ENCODE measurements around the gene AQP3.
"Not testable (repeated sequence)": the region's sequence is repeated elsewhere in the genome, so short reads cannot be mapped to it uniquely, and the experiment has no call there.

Gene AQP3

DNA sequence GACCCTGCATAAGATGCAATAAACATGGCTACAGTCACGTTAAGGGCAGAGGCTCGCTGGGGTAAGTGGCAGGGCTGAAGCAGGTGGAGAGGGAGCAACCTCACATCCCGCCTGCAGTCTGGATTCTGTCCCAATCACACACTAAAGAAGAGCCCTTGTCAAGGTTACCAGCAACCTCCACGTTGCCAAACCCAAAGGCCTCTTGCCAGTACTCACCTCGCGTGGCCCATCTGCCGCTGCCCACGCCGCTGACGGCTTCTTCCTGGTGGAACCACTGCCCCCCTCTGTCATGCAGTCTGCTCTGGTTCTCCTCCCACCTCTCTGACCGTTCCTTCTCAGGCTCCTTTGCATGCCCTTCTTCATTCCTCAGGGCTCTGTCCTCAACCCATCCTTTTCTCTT is 53.8 kb downstream of the AQP3 start:
- POLR2A ChIA-PET = no interaction called here
- CTCF ChIA-PET = no interaction called here
- no peak for DNase-seq (ENCODE audit: extremely low spot score)
- TF ChIP-seq ZNF384 (IDR thresholded peaks at IDR 0.05) (no peak), HDGF (IDR thresholded peaks at IDR 0.05; ENCODE audit: borderline replicate concordance) (no peak), LEF1 (IDR thresholded peaks at IDR 0.05; ENCODE audit: borderline replicate concordance) (no peak), TARDBP (IDR thresholded peaks at IDR 0.05) (no peak), NFRKB (IDR thresholded peaks at IDR 0.05) (no peak), FOXA1 (IDR thresholded peaks at IDR 0.05) (no peak), CTBP1 (IDR thresholded peaks at IDR 0.05; ENCODE audit: borderline replicate concordance) (no peak), BHLHE40 (IDR thresholded peaks at IDR 0.05; ENCODE audit: borderline replicate concordance) (no peak), SP1 (IDR thresholded peaks at IDR 0.05) (no peak), L3MBTL2 (conservative IDR thresholded peaks at IDR 0.05) (no peak), ARNT (IDR thresholded peaks at IDR 0.05) (no peak), FOXK2 (IDR thresholded peaks at IDR 0.05) (no peak), SUZ12 (IDR thresholded peaks at IDR 0.05) (no peak), FOXM1 (IDR thresholded peaks at IDR 0.05; ENCODE audit: borderline replicate concordance) (no peak), ELF4 (IDR thresholded peaks at IDR 0.05) (no peak)
- TF ChIP-seq, protein P1, sequence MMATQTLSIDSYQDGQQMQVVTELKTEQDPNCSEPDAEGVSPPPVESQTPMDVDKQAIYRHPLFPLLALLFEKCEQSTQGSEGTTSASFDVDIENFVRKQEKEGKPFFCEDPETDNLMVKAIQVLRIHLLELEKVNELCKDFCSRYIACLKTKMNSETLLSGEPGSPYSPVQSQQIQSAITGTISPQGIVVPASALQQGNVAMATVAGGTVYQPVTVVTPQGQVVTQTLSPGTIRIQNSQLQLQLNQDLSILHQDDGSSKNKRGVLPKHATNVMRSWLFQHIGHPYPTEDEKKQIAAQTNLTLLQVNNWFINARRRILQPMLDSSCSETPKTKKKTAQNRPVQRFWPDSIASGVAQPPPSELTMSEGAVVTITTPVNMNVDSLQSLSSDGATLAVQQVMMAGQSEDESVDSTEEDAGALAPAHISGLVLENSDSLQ (IDR thresholded peaks at IDR 0.05) = no peak

- CTCF ChIA-PET; DNase-seq (ENCODE audit: extremely low spot score); POLR2A ChIA-PET: not testable (repeated sequence)
Observed at GRCh38 chr9:33392591-33393021, 54.8 kb downstream of the AQP3 start.
